Common myeloid progenitor, CD34-positive (primary cell): ENCODE data around the gene PAPLN. TPM values are rescaled to one million over a fixed set of nuclear protein-coding genes. Genes with fewer than 3 reads are reported as not detected.
"Not testable (repeated sequence)": the region's sequence is repeated elsewhere in the genome, so short reads cannot be mapped to it uniquely, and the experiment has no call there.

Experiments used
- CTCF ChIA-PET: fragments of 350-600 bp; sonication (Branson Sonifier 250); formaldehyde crosslinking; loops from one replicate; lab custom pipeline; 2021; ENCODE audit warnings: antibody characterized with exemption; lab: Charles Lee
- POLR2A ChIA-PET: fragments of 350-600 bp; sonication (Branson Sonifier 250); formaldehyde crosslinking; loops from one replicate; lab custom pipeline; 2021; ENCODE audit warnings: antibody characterized with exemption; lab: Charles Lee
- DNase-seq, 3 donors: peaks; one replicate each; pipeline versions ENCODE4 v3.0.0 to v3.0.0-alpha.2; 2013
- H3K27ac ChIP-seq, 2 experiments: 1 replicate in 1 of 2; 2 replicates in 1 of 2; pipeline ENCODE4 v1.7.0; 2013; ENCODE audit warnings: inconsistent platforms in 2 of 2, low read length in 2 of 2, mild to moderate bottlenecking in 2 of 2, low read depth in 1 of 2, moderate library complexity in 1 of 2; ENCODE audit not compliant: severe bottlenecking in 2 of 2, insufficient read depth in 1 of 2, poor library complexity in 1 of 2
- H3K27me3 ChIP-seq, 5 experiments: replicated peaks in 2 of 5; 1 replicate in 3 of 5; 2 replicates in 2 of 5; pipeline versions ENCODE4 v1.6.1 to v1.7.0; 2013; ENCODE audit warnings: low read length in 4 of 5, mild to moderate bottlenecking in 2 of 5, moderate library complexity in 2 of 5, inconsistent platforms in 1 of 5; ENCODE audit not compliant: insufficient read depth in 5 of 5, control insufficient read depth in 4 of 5
- H3K36me3 ChIP-seq, 4 experiments: 1 replicate in 2 of 4; 2 replicates in 2 of 4; pipeline versions ENCODE4 v1.6.1 to v1.7.0; 2013; ENCODE audit warnings: low read length in 3 of 4, control low read depth in 1 of 4, mild to moderate bottlenecking in 1 of 4; ENCODE audit not compliant: control insufficient read depth in 4 of 4, insufficient read depth in 4 of 4
- H3K4me1 ChIP-seq, 4 experiments: 1 replicate in 3 of 4; 2 replicates in 1 of 4; pipeline versions ENCODE4 v1.6.1 to v1.7.1; 2013; ENCODE audit warnings: low read length in 3 of 4, mild to moderate bottlenecking in 3 of 4, control low read depth in 1 of 4, inconsistent platforms in 1 of 4, moderate library complexity in 1 of 4; ENCODE audit not compliant: control insufficient read depth in 4 of 4, insufficient read depth in 4 of 4; ENCODE audit errors: control extremely low read depth in 1 of 4
- H3K4me3 ChIP-seq, 7 experiments: 1 replicate in 4 of 7; 2 replicates in 3 of 7; pipeline versions ENCODE4 v1.5.1 to v1.7.0; 2013; ENCODE audit warnings: mild to moderate bottlenecking in 7 of 7, low read length in 6 of 7, moderate library complexity in 6 of 7, inconsistent platforms in 2 of 7, low read depth in 2 of 7, control low read depth in 1 of 7; ENCODE audit not compliant: insufficient read depth in 4 of 7, control insufficient read depth in 1 of 7; ENCODE audit errors: extremely low read depth in 1 of 7
- H3K9me3 ChIP-seq, 5 experiments: 1 replicate in 4 of 5; 2 replicates in 1 of 5; pipeline versions ENCODE4 v1.6.1 to v1.7.1; 2013; ENCODE audit warnings: low read length in 4 of 5, mild to moderate bottlenecking in 2 of 5, inconsistent platforms in 1 of 5, low read depth in 1 of 5, moderate library complexity in 1 of 5; ENCODE audit not compliant: control insufficient read depth in 4 of 5, insufficient read depth in 2 of 5; ENCODE audit errors: control extremely low read depth in 1 of 5
- whole genome bisulfite sequencing: methylation state at CpG from one replicate; pipeline ENCODE4 v1.1.5; 2013; ENCODE audit not compliant: insufficient coverage; 5-methylcytosine and 5-hydroxymethylcytosine counted together
- polyA plus RNA-seq: library from polyadenylated mRNA; unstranded; fragments of 120-200 nt; gene quantifications from one replicate; pipeline ENCODE4 v1.2.1, GENCODE V29; 2013

Gene PAPLN
- polyA plus RNA-seq, result 2.5 TPM

GRCh38 chr14:73237219-73237785 lies at the start of gene PAPLN:
Gene PAPLN, plus strand, starts transcription at chr14:73237506. Its CDS starts 2,273 bp downstream, at chr14:73239779.
- ChIA-PET CTCF (no interaction called here), POLR2A (no interaction called here)
- no peak within 1 kb of the TSS for H3K27ac ChIP-seq
- WGBS, result 3% methylated on average over 46 of the region's 48 CpGs
- H3K4me1 ChIP-seq, result peaks cover 0 to 49% (median 45%) of the 10 kb centered on the region in 4 experiments
- H3K27me3 ChIP-seq, result peaks cover 0 to 96% (median 41%) of the 10 kb centered on the region in 5 experiments
- peak within 1 kb of the TSS; percentile 5 to 66 (median 55) for H3K4me3 ChIP-seq
- H3K36me3 ChIP-seq, result no peaks in the 10 kb centered on the region
- peak in 2 of 3 donors; percentile 29 to 37 for DNase-seq
- H3K9me3 ChIP-seq, result no peaks in the 10 kb centered on the region

GRCh38 chr14:73188501-73188911 lies 48.8 kb upstream of the PAPLN start:
- POLR2A ChIA-PET, result no interaction called here
- peaks cover 7 to 57% (median 25%) of the 10 kb centered on the region in 4 experiments for H3K36me3 ChIP-seq
- DNase-seq, result no peak
- H3K4me1 ChIP-seq, result no peaks in the 10 kb centered on the region
- CTCF ChIA-PET, result no interaction called here
- H3K9me3 ChIP-seq, result no peaks in the 10 kb centered on the region
- H3K4me3 ChIP-seq, result no peak overlapping the region
- WGBS, result 100% methylated on average over 1 of the region's 3 CpGs
- H3K27ac ChIP-seq, result no peak overlapping the region
- H3K27me3 ChIP-seq, result no peaks in the 10 kb centered on the region

DNA sequence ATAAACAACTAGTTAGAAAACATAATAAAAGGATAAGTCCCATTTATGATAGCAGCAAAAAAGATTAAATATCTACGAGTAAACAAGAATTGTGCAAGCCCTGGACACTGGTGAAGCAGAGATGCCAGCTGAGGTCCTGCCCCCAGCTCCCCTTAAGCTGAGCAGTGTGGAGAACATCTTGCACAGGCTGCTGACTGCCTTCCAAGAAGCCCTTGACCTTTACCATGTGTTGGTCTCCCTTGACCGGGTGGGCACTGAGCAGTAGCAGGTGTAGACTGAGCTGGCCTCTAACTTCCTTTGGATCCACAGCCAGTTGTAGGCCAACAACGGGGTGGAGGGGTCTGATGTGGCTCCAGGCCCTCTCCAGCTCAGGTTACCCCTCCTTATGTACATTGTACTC lies 47.7 kb upstream of the PAPLN start:
- Histone ChIP-seq H3K27ac (no peak overlapping the region), H3K4me3 (no peak overlapping the region), H3K27me3 (no peaks in the 10 kb centered on the region), H3K4me1 (no peaks in the 10 kb centered on the region), H3K36me3 (peaks cover 9 to 65% (median 30%) of the 10 kb centered on the region in 4 experiments), H3K9me3 (no peaks in the 10 kb centered on the region)
- WGBS, result 100% methylated on average over 2 of the region's 3 CpGs
- ChIA-PET CTCF (no interaction called here), POLR2A (interaction anchor here (0.6 kb wide), 1 partner anchor 565 kb away, joined by 3 read pairs; no protein-coding TSS in a partner anchor)
- DNase-seq, result no peak

DNA sequence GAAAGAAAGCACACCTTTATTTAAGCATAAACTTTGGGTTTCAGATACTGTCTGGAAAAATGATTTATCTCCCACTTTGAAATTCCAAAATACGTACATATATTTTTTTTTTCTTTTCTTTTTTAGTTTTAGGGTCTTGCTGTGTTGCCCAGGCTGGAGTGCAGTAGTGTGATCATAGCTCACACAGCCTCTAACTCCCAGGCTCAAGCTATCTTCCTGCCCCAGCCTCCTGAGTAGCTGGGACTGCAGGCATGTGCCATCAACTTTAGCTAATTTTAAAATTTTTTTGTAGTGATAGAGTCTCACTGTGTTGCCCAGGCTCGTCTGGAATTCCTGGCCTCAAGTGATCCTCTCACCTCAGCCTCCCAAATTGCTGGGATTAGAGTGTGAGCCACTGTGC lies 45.9 kb upstream of the PAPLN start:
- CTCF ChIA-PET, result no interaction called here
- H3K36me3 ChIP-seq, result peaks cover 11 to 72% (median 37%) of the 10 kb centered on the region in 4 experiments
- POLR2A ChIA-PET, result no interaction called here
- no peak overlapping the region for H3K27ac ChIP-seq
- 100% methylated on average over 1 of the region's 2 CpGs for WGBS
- no peak for DNase-seq
- H3K4me3 ChIP-seq, result no peak overlapping the region
- no peaks in the 10 kb centered on the region for H3K27me3 ChIP-seq
- no peaks in the 10 kb centered on the region for H3K4me1 ChIP-seq
- H3K9me3 ChIP-seq, result no peaks in the 10 kb centered on the region

GRCh38 chr14:73194306-73194705 lies 43.0 kb upstream of the PAPLN start:
- POLR2A ChIA-PET, H3K4me3 ChIP-seq, H3K27me3 ChIP-seq, CTCF ChIA-PET, H3K4me1 ChIP-seq, H3K9me3 ChIP-seq, H3K27ac ChIP-seq, DNase-seq: not testable (repeated sequence)
- WGBS, result 100% methylated on average over 1 of the region's 8 CpGs
- peaks cover 15 to 70% (median 41%) of the 10 kb centered on the region in 4 experiments for H3K36me3 ChIP-seq

- DNase-seq, result no peak
- 85% methylated on average over 2 of the region's 2 CpGs for WGBS
- CTCF ChIA-PET, result interaction anchor here (0.7 kb wide), 1 partner anchor 732 kb away, joined by 3 read pairs; no protein-coding TSS in a partner anchor
- Histone ChIP-seq H3K27me3 (no peaks in the 10 kb centered on the region), H3K4me1 (no peaks in the 10 kb centered on the region), H3K9me3 (no peaks in the 10 kb centered on the region), H3K4me3 (no peak overlapping the region), H3K27ac (no peak overlapping the region), H3K36me3 (peaks cover 10 to 63% (median 29%) of the 10 kb centered on the region in 4 experiments)
- POLR2A ChIA-PET, result interaction anchor here (0.6 kb wide), 1 partner anchor 55 kb away, joined by 4 read pairs; no protein-coding TSS in a partner anchor
Measured at GRCh38 chr14:73198253-73198652, 39.1 kb upstream of the PAPLN start.

GRCh38 chr14:73203527-73203926 lies 33.8 kb upstream of the PAPLN start:
- CTCF ChIA-PET, result interaction anchor here (0.6 kb wide), 1 partner anchor 21 kb away, joined by 4 read pairs; no protein-coding TSS in a partner anchor

More at GRCh38 chr14:73203527-73203926, 33.8 kb upstream of the PAPLN start:
- Histone ChIP-seq H3K4me1 (no peaks in the 10 kb centered on the region), H3K36me3 (peaks cover 25 to 68% (median 40%) of the 10 kb centered on the region in 4 experiments), H3K4me3 (no peak overlapping the region), H3K27ac (no peak overlapping the region), H3K27me3 (no peaks in the 10 kb centered on the region), H3K9me3 (peaks cover 0 to 10% (median 7%) of the 10 kb centered on the region in 5 experiments)
- WGBS, result no CpG with 5 or more reads among the region's 2 CpGs
- DNase-seq, result no peak
- POLR2A ChIA-PET, result interaction anchor here (0.7 kb wide), 1 partner anchor 67 kb away, joined by 3 read pairs; the partner anchor contains the start of gene PSEN1
